Kidney epithelial cell (primary cell): ENCODE results near the gene SLC7A4. TPM values are rescaled to one million over a fixed set of nuclear protein-coding genes. Genes with fewer than 3 reads are reported as not detected.

Experiments used
- DNase-seq: peaks from one replicate; pipeline ENCODE4 v3.0.0-alpha.2; 2010; ENCODE audit warnings: low read depth
- H3K27me3 ChIP-seq: 2 replicates; pipeline ENCODE4 v1.6.0; 2011; ENCODE audit warnings: low read length; ENCODE audit not compliant: control insufficient read depth, insufficient read depth
- H3K36me3 ChIP-seq: 2 replicates; pipeline ENCODE4 v1.5.1; 2011; ENCODE audit warnings: low read length; ENCODE audit not compliant: control insufficient read depth, insufficient read depth
- H3K4me3 ChIP-seq: 2 replicates; pipeline ENCODE4 v1.5.1; 2011; ENCODE audit warnings: low read depth, mild to moderate bottlenecking, control low read depth, low read length
- total RNA-seq: library from RNA; depleted of rRNA; stranded (reverse); fragments of >200 nt; gene quantifications from 2 replicates; pipeline ENCODE4 v1.2.3, GENCODE V29; 2015
- TF ChIP-seq, protein P1 (sequence below): IDR thresholded peaks from 2 replicates; pipeline ENCODE4 v1.5.1; 2011; ENCODE audit warnings: mild to moderate bottlenecking, moderate library complexity, low read length, control low read depth, inconsistent platforms; ENCODE audit not compliant: insufficient read depth, poor library complexity, severe bottlenecking

The SLC7A4 gene
- total RNA-seq, 1 donor from 2014 or later: 2.3 TPM

- TF ChIP-seq, protein P1, sequence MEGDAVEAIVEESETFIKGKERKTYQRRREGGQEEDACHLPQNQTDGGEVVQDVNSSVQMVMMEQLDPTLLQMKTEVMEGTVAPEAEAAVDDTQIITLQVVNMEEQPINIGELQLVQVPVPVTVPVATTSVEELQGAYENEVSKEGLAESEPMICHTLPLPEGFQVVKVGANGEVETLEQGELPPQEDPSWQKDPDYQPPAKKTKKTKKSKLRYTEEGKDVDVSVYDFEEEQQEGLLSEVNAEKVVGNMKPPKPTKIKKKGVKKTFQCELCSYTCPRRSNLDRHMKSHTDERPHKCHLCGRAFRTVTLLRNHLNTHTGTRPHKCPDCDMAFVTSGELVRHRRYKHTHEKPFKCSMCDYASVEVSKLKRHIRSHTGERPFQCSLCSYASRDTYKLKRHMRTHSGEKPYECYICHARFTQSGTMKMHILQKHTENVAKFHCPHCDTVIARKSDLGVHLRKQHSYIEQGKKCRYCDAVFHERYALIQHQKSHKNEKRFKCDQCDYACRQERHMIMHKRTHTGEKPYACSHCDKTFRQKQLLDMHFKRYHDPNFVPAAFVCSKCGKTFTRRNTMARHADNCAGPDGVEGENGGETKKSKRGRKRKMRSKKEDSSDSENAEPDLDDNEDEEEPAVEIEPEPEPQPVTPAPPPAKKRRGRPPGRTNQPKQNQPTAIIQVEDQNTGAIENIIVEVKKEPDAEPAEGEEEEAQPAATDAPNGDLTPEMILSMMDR: no peak
- H3K27me3 ChIP-seq: no peaks in the 10 kb centered on the region
- no peak for DNase-seq
- no peaks in the 10 kb centered on the region for H3K36me3 ChIP-seq
- H3K4me3 ChIP-seq: no peak overlapping the region
Measured at GRCh38 chr22:21070690-21071615, 38.6 kb upstream of the SLC7A4 start.

- Histone ChIP-seq H3K27me3 (peaks cover 4% of the 10 kb centered on the region), H3K36me3 (no peaks in the 10 kb centered on the region), H3K4me3 (no peak overlapping the region)
- DNase-seq: no peak
- TF ChIP-seq, protein P1: no peak
Measured at GRCh38 chr22:21069375-21069774, 37.0 kb upstream of the SLC7A4 start.

DNA sequence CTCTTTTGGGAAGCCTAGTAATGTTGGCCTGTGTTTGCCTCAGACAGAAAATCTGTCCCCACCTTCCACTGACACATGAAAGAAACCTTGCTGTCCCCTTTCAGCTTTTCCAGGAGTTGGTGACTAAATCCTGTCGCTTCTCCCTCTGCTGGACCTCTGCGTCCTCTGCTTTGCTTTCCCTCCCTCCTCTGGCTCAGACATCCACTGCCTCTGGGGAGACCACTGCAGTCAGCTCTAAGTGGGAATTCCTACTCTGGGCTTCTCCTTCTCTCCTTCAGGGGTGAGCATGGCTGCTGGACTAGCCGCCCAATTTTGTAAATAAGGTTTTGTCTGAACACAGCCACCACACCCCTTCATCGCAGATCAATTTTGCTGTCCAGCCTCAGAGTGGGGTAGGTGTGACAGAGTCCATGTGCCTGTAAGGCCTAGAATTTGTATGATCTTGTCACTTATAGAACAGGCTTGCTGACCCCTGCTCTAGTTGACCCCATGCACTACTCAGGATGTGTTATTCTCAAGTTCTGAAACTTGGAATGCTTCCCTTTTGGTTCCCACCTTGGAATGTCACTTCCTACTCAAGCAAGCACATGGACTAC is 36.4 kb upstream of the SLC7A4 start:
- Histone ChIP-seq H3K27me3 (peaks cover 4% of the 10 kb centered on the region), H3K36me3 (no peaks in the 10 kb centered on the region), H3K4me3 (no peak overlapping the region)
- TF ChIP-seq, protein P1: no peak
- DNase-seq: no peak

- H3K36me3 ChIP-seq: no peaks in the 10 kb centered on the region
- no peak for DNase-seq
- TF ChIP-seq, protein P1: no peak
- peaks cover 4% of the 10 kb centered on the region for H3K27me3 ChIP-seq
- H3K4me3 ChIP-seq: no peak overlapping the region
Measured at GRCh38 chr22:21067901-21068680, 35.7 kb upstream of the SLC7A4 start.

- Histone ChIP-seq H3K36me3 (no peaks in the 10 kb centered on the region), H3K4me3 (no peak overlapping the region), H3K27me3 (peaks cover 4% of the 10 kb centered on the region)
- TF ChIP-seq, protein P1: no peak
- no peak for DNase-seq
Measured at GRCh38 chr22:21067075-21067900, 34.9 kb upstream of the SLC7A4 start.
